Neural progenitor cell (in vitro differentiated cells): Measurements from ENCODE around the gene S100A10.

ENCODE experiments used
- CTCF ChIP-seq: fragments of 200-600 bp; sonication (generic); IDR thresholded peaks from 2 replicates; pipeline ENCODE4 v1.5.1; 2017; ENCODE audit warnings: antibody characterized with exemption, mild to moderate bottlenecking
- EZH2 ChIP-seq: fragments of 200-600 bp; sonication (generic); IDR thresholded peaks from 2 replicates; pipeline ENCODE4 v1.6.1; 2017; ENCODE audit warnings: antibody characterized with exemption, mild to moderate bottlenecking, moderate library complexity
- EZH2phosphoT487 ChIP-seq: fragments of 200-600 bp; sonication (generic); IDR thresholded peaks from 2 replicates; pipeline ENCODE4 v1.6.1; 2017; ENCODE audit warnings: antibody characterized with exemption

GRCh38 chr1:151992303-151993083 is 1.2 kb downstream of the S100A10 start:
- TF ChIP-seq CTCF: no peak
- TF ChIP-seq EZH2: no peak
- TF ChIP-seq EZH2phosphoT487: peak; percentile 3
